ENCODE results near the gene ADGRA1. TPM values are rescaled to one million over a fixed set of nuclear protein-coding genes. Genes with fewer than 3 reads are reported as not detected.

The ADGRA1 gene
- total and polyA plus RNA-seq, 2 donors (not counting 3 experiments of a cell fraction or from before 2014, with no cell fraction given), result not detected

DNA sequence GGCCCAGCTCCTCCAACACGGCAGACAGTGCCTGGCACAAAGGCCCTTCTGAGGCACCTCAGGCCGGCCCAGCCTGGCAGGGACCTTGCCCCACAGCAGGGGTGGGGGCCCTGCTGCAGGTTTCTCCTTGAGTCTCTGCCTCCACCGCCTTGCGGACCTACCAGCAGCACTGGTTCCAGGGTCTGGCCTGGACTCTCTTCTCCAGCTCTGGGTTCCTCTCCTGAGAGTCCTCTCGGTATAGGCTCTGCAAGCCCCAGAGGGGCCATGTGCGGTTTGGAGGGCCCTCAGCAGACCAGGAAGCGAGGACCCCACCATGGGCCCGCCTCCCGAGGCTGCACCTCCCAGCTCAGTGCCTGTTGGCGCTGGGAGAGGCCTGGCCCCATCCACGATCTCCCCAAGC lies 38.1 kb upstream of the ADGRA1 start:
- H3K4me1 ChIP-seq (ENCODE audit: control insufficient read depth, extremely low read depth, insufficient read depth, low read length), result no peaks in the 10 kb centered on the region
- no peaks in the 10 kb centered on the region for H3K9me3 ChIP-seq (replicated peaks; ENCODE audit: control insufficient read depth, insufficient read depth, low read length)
- no peaks in the 10 kb centered on the region for H3K79me2 ChIP-seq (ENCODE audit: control insufficient read depth, insufficient read depth, low read length)
- H2AFZ ChIP-seq (ENCODE audit: low read depth, low read length), result no peak overlapping the region
- H3K9ac ChIP-seq (replicated peaks; ENCODE audit: extremely low read depth, insufficient read depth, low read length), result no peak overlapping the region
- no peaks in the 10 kb centered on the region for H3K36me3 ChIP-seq (ENCODE audit: control insufficient read depth in 2 of 2, extremely low read depth in 1 of 2, insufficient read depth in 2 of 2, low read length in 2 of 2)
- intact Hi-C loops (cut with micrococcal nuclease) (no loop called here), dilution Hi-C loops (cut with MboI; ENCODE audit: extremely low pct_ligation_motif_present, low sequenced_read_pairs) (no loop called here)
- H3K4me2 ChIP-seq (ENCODE audit: insufficient read depth, low read length), result no peak overlapping the region
- no peaks in the 10 kb centered on the region for H4K20me1 ChIP-seq (replicated peaks; ENCODE audit: control insufficient read depth, extremely low read depth, insufficient read depth, low read length)
- ChIA-PET POLR2A (no interaction called here), CTCF (no interaction called here)
- no peak overlapping the region for H3K27ac ChIP-seq (ENCODE audit: insufficient read depth, low read depth, low read length)
- DNase-seq (ENCODE audit: low read depth, low spot score) (no peak), FAIRE-seq (no peak)
- no peak for TF ChIP-seq POLR2AphosphoS5 (IDR thresholded peaks at IDR 0.05; ENCODE audit: insufficient read depth, low read depth, low read length)
- no peak for TF ChIP-seq POLR2A (IDR thresholded peaks at IDR 0.05; ENCODE audit: low read depth, low read length)
- no peak for TF ChIP-seq FOS (IDR thresholded peaks at IDR 0.05; ENCODE audit: borderline replicate concordance, insufficient read depth, low read length)
- TF ChIP-seq MAX (IDR thresholded peaks at IDR 0.05; ENCODE audit: insufficient read depth, insufficient read length), result no peak
- no peak for TF ChIP-seq GATA2 (IDR thresholded peaks at IDR 0.05; ENCODE audit: insufficient read depth, insufficient read length, low read depth, low read length)
- TF ChIP-seq EZH2 (IDR thresholded peaks at IDR 0.05; ENCODE audit: borderline replicate concordance, low read depth, low read length, severe bottlenecking), result no peak
- no peak for TF ChIP-seq JUN (IDR thresholded peaks at IDR 0.05; ENCODE audit: borderline replicate concordance, insufficient read depth, insufficient read length, low read depth)
- TF ChIP-seq MYC (IDR thresholded peaks at IDR 0.05; ENCODE audit: low read depth, low read length), result no peak
- TF ChIP-seq, protein P1, sequence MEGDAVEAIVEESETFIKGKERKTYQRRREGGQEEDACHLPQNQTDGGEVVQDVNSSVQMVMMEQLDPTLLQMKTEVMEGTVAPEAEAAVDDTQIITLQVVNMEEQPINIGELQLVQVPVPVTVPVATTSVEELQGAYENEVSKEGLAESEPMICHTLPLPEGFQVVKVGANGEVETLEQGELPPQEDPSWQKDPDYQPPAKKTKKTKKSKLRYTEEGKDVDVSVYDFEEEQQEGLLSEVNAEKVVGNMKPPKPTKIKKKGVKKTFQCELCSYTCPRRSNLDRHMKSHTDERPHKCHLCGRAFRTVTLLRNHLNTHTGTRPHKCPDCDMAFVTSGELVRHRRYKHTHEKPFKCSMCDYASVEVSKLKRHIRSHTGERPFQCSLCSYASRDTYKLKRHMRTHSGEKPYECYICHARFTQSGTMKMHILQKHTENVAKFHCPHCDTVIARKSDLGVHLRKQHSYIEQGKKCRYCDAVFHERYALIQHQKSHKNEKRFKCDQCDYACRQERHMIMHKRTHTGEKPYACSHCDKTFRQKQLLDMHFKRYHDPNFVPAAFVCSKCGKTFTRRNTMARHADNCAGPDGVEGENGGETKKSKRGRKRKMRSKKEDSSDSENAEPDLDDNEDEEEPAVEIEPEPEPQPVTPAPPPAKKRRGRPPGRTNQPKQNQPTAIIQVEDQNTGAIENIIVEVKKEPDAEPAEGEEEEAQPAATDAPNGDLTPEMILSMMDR (IDR thresholded peaks at IDR 0.05; ENCODE audit: extremely low read depth in 1 of 2, insufficient read depth in 1 of 2, low read depth in 1 of 2, low read length in 2 of 2), result no peak
- H3K4me3 ChIP-seq (replicated peaks in 1 of 3; ENCODE audit: insufficient read depth in 1 of 3, low read depth in 1 of 3, low read length in 3 of 3), result no peak overlapping the region
- no peaks in the 10 kb centered on the region for H3K27me3 ChIP-seq (ENCODE audit: control insufficient read depth in 2 of 2, insufficient read depth in 2 of 2, low read length in 2 of 2)
- no peaks in the 10 kb centered on the region for H3K9me1 ChIP-seq (replicated peaks; ENCODE audit: control insufficient read depth, extremely low read depth, insufficient read depth, low read length)
- no TSS peak for BruUV-seq (replicated peaks)
